Stimulated activated CD8-positive, alpha-beta memory T cell treated with anti-CD3 and anti-CD28 coated beads, Interleukin-4, amount 100 ng/mL, for 4 hours (primary cell): ENCODE results near the gene SLC30A3.
"Not testable (repeated sequence)": the region's sequence is repeated elsewhere in the genome, so short reads cannot be mapped to it uniquely, and the experiment has no call there.

ENCODE experiments used
- DNase-seq, 2 donors: peaks; one replicate each; pipeline ENCODE4 v3.0.0-alpha.2; 2020; ENCODE audit warnings: low read depth in 2 of 2, low spot score in 1 of 2

The SLC30A3 gene

GRCh38 chr2:27285481-27285880, 22.6 kb upstream of the SLC30A3 start:
- DNase-seq, result no peak

GRCh38 chr2:27284996-27285395, 22.1 kb upstream of the SLC30A3 start:
- DNase-seq, result no peak

- no peak for DNase-seq
These were observed 20.0 kb upstream of the SLC30A3 start for GRCh38 chr2:27282892-27283291.

GRCh38 chr2:27281855-27282559, 19.2 kb upstream of the SLC30A3 start, which contains the start of gene TRIM54:
Gene TRIM54, plus strand, starts transcription at chr2:27282429. Its CDS starts 303 bp downstream, at chr2:27282732.
- no peak for DNase-seq

- DNase-seq, result no peak
These were observed 18.6 kb upstream of the SLC30A3 start for GRCh38 chr2:27281442-27281841.

- no peak for DNase-seq
These were observed 18.0 kb upstream of the SLC30A3 start for GRCh38 chr2:27280826-27281225.

GRCh38 chr2:27278010-27278409, 15.2 kb upstream of the SLC30A3 start:
- no peak for DNase-seq

- DNase-seq, result no peak
These were observed 12.6 kb upstream of the SLC30A3 start, which contains the start of gene DNAJC5G for GRCh38 chr2:27275211-27276150. Gene DNAJC5G, plus strand, starts transcription at chr2:27275433. Its CDS starts 1,296 bp downstream, at chr2:27276729.

- DNase-seq, result not testable (repeated sequence)
These were observed 10.0 kb upstream of the SLC30A3 start for GRCh38 chr2:27272537-27273522.

GRCh38 chr2:27271631-27272340, 8.9 kb upstream of the SLC30A3 start:
- DNase-seq, result no peak

GRCh38 chr2:27270670-27271069, 7.8 kb upstream of the SLC30A3 start:
- no peak for DNase-seq

- no peak for DNase-seq
These were observed 7.3 kb upstream of the SLC30A3 start for GRCh38 chr2:27270131-27270530.

- not testable (repeated sequence) for DNase-seq
These were observed 5.4 kb upstream of the SLC30A3 start for GRCh38 chr2:27268296-27268695.

GRCh38 chr2:27265536-27265870, 2.7 kb upstream of the SLC30A3 start:
- DNase-seq, result no peak

- peak in 1 of 2 donors; percentile 27 for DNase-seq
These were observed 2.1 kb upstream of the SLC30A3 start for GRCh38 chr2:27264753-27265535.

GRCh38 chr2:27264253-27264752, 1.5 kb upstream of the SLC30A3 start:
- DNase-seq, result no peak

- DNase-seq, result no peak
These were observed 723 bp upstream of the SLC30A3 start for GRCh38 chr2:27263287-27264252.

- DNase-seq, result no peak
These were observed 935 bp downstream of the SLC30A3 start for GRCh38 chr2:27261926-27262298.
